Measurements from ENCODE around the gene DDX25.

Gene DDX25

DNA sequence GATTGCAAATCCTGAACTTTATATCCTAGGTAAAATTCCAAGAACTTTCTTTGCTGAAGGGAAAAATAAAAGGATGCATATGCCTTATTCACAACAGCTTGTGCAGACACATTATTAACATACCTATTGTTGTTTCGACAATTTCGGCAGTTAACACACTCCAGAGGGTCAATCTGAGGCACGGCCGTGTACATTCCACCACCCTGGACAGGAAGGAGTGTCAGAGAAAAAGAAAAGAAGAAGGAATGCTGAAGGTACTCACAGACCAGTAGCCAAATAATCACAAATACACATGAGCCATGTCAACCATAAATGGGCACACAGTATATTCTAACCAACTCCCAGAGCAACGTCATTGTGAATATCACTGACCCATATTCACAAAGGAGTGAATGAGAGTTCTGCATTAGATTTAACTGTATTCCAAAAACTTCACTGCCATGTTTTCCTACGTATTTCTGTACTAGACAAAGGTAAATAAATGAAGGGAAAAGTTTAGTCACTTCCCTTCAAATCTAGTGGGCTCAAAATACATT lies 73.9 kb downstream of the DDX25 start:
- no peak for DNase-seq (ENCODE audit: low spot score)
